Measurements from ENCODE around the gene GPI.
"Not testable (repeated sequence)": the region's sequence is repeated elsewhere in the genome, so short reads cannot be mapped to it uniquely, and the experiment has no call there.

The GPI gene

GRCh38 chr19:34343751-34344150 lies 21.2 kb upstream of the GPI start:
- no peak for DNase-seq

GRCh38 chr19:34345947-34346351 lies 19.0 kb upstream of the GPI start:
- peak; percentile 78 for DNase-seq

GRCh38 chr19:34347561-34348165 lies 17.3 kb upstream of the GPI start:
- DNase-seq: no peak

- DNase-seq: no peak
Measured at GRCh38 chr19:34348899-34349487, 16.0 kb upstream of the GPI start.

GRCh38 chr19:34350161-34350561 lies 14.8 kb upstream of the GPI start:
- DNase-seq: peak; percentile 93

GRCh38 chr19:34351382-34351826 lies 13.6 kb upstream of the GPI start:
- DNase-seq: peak; percentile 40

- DNase-seq: no peak
Measured at GRCh38 chr19:34353546-34353945, 11.4 kb upstream of the GPI start.

- no peak for DNase-seq
Measured at GRCh38 chr19:34355201-34355600, 9.8 kb upstream of the GPI start.

- no peak for DNase-seq
Measured at GRCh38 chr19:34356875-34357274, 8.1 kb upstream of the GPI start.

GRCh38 chr19:34357431-34357830 lies 7.6 kb upstream of the GPI start:
- DNase-seq: no peak

GRCh38 chr19:34359140-34359953 lies 5.6 kb upstream of the GPI start:
- peak; percentile 100 for DNase-seq

- no peak for DNase-seq
Measured at GRCh38 chr19:34359954-34360315, 5.1 kb upstream of the GPI start.

GRCh38 chr19:34360354-34360909 lies 4.6 kb upstream of the GPI start:
- no peak for DNase-seq

- DNase-seq: no peak
Measured at GRCh38 chr19:34362679-34363069, 2.3 kb upstream of the GPI start.

GRCh38 chr19:34363094-34363493 lies 1.9 kb upstream of the GPI start:
- DNase-seq: no peak

GRCh38 chr19:34363930-34364329 lies 1.1 kb upstream of the GPI start:
- DNase-seq: no peak

GRCh38 chr19:34364462-34364829 lies 550 bp upstream of the GPI start:
- no peak for DNase-seq

- no peak for DNase-seq
Measured at GRCh38 chr19:34365463-34366401, 736 bp downstream of the GPI start.

- no peak for DNase-seq
Measured at GRCh38 chr19:34366738-34367623, 2.0 kb downstream of the GPI start.

- DNase-seq: no peak
Measured at GRCh38 chr19:34367624-34367957, 2.6 kb downstream of the GPI start.

- no peak for DNase-seq
Measured at GRCh38 chr19:34368338-34368737, 3.3 kb downstream of the GPI start.

- not testable (repeated sequence) for DNase-seq
Measured at GRCh38 chr19:34369166-34369565, 4.2 kb downstream of the GPI start.

Data from activated CD4-positive, alpha-beta T cell treated with anti-CD3 and anti-CD28 coated beads, Interleukin-2, amount 50 U/mL, for 16 hours (primary cell).